OCI-LY7 (cell line): ENCODE data around the gene SAP25. TPM values are rescaled to one million over a fixed set of nuclear protein-coding genes. Genes with fewer than 3 reads are reported as not detected.

Experiments
- BruUV-seq: library from RNA; stranded (reverse); fragments of 400-500 nt; replicated peaks from 2 replicates; lab custom pipeline; 2021; lab: Mats Ljungman, UMichigan
- CTCF ChIA-PET: fragments of 300-600 bp; sonication (Branson Sonifier 250); formaldehyde crosslinking; loops from one replicate; lab custom pipeline; 2022; ENCODE audit warnings: antibody characterized with exemption; ENCODE audit not compliant: unreplicated experiment; lab: Charles Lee
- POLR2A ChIA-PET: fragments of 300-600 bp; sonication (Branson Sonifier 250); formaldehyde crosslinking; loops from one replicate; lab custom pipeline; 2022; ENCODE audit warnings: antibody characterized with exemption; lab: Charles Lee
- DNase-seq: peaks from one replicate; pipeline ENCODE4 v3.0.0-alpha.2; 2015; ENCODE audit warnings: low spot score
- H2AFZ ChIP-seq: fragments of 200-600 bp; sonication (generic), shearing (Covaris generic); 2 replicates; pipeline ENCODE4 v1.6.1; 2014; ENCODE audit warnings: mild to moderate bottlenecking, antibody characterized with exemption, low read length, moderate library complexity
- H3K27ac ChIP-seq: fragments of 200-600 bp; sonication (generic); 2 replicates; pipeline ENCODE4 v1.5.1; 2014; ENCODE audit warnings: mixed run types, low read depth, mild to moderate bottlenecking, moderate library complexity, low read length, inconsistent platforms; ENCODE audit not compliant: poor library complexity, severe bottlenecking
- H3K36me3 ChIP-seq: fragments of 200-600 bp; sonication (generic); 2 replicates; pipeline ENCODE4 v1.6.1; 2014; ENCODE audit warnings: mild to moderate bottlenecking, antibody characterized with exemption, low read length, moderate library complexity, mixed read lengths; ENCODE audit not compliant: insufficient read depth
- H3K4me1 ChIP-seq: fragments of 200-600 bp; sonication (generic); 2 replicates; pipeline ENCODE4 v1.5.1; 2014; ENCODE audit warnings: mild to moderate bottlenecking, low read length; ENCODE audit not compliant: insufficient read depth, poor library complexity, severe bottlenecking
- H3K4me2 ChIP-seq: fragments of 200-600 bp; sonication (generic); 2 replicates; pipeline ENCODE4 v1.6.1; 2014; ENCODE audit warnings: mild to moderate bottlenecking, low read length
- H3K4me3 ChIP-seq: fragments of 200-600 bp; sonication (generic); 2 replicates; pipeline ENCODE4 v1.5.1; 2014; ENCODE audit warnings: mild to moderate bottlenecking, low read depth, low read length; ENCODE audit not compliant: poor library complexity, severe bottlenecking
- H3K79me2 ChIP-seq: fragments of 200-600 bp; sonication (generic); 2 replicates; pipeline ENCODE4 v1.6.1; 2016; ENCODE audit warnings: low read depth, mild to moderate bottlenecking, low read length, moderate library complexity, mixed read lengths; ENCODE audit not compliant: insufficient read depth
- H3K9me2 ChIP-seq: fragments of 200-600 bp; sonication (generic); 2 replicates; pipeline ENCODE4 v1.6.1; 2016; ENCODE audit warnings: mild to moderate bottlenecking, low read length, mixed read lengths; ENCODE audit not compliant: insufficient read depth
- H3K9me3 ChIP-seq: fragments of 200-600 bp; sonication (generic); 2 replicates; pipeline ENCODE4 v1.6.1; 2014; ENCODE audit warnings: mild to moderate bottlenecking, mixed run types, low read length, mixed read lengths
- H4K20me1 ChIP-seq: fragments of 200-600 bp; sonication (generic); 2 replicates; pipeline ENCODE4 v1.6.1; 2014; ENCODE audit warnings: mild to moderate bottlenecking, antibody characterized with exemption, low read length, moderate library complexity, mixed read lengths; ENCODE audit not compliant: insufficient read depth
- CTCF ChIP-seq: fragments of 200-600 bp; sonication (generic); conservative IDR thresholded peaks from 2 replicates; pipeline ENCODE4 v1.5.1; 2014; ENCODE audit warnings: mild to moderate bottlenecking, antibody characterized with exemption, low read length, moderate library complexity, mixed read lengths
- EZH2phosphoT487 ChIP-seq: fragments of 200-600 bp; sonication (generic); IDR thresholded peaks from 2 replicates; pipeline ENCODE4 v1.6.1; 2018; ENCODE audit warnings: low read depth, borderline replicate concordance, mild to moderate bottlenecking, mixed run types, antibody characterized with exemption, low read length, moderate library complexity, mixed read lengths
- intact Hi-C: fragments of 100-400 bp; cut with micrococcal nuclease; formaldehyde crosslinking; loops from one replicate; pipeline ENCODE4 v1.10.0; 2022; ENCODE audit not compliant: unreplicated experiment
- total RNA-seq, 2 experiments: library from RNA; depleted of rRNA in 1 of 2; stranded (reverse); fragments of >200 nt in 1 of 2; shearing (Covaris generic) in 1 of 2; gene quantifications; 2 replicates each; pipeline ENCODE4 v1.2.3, GENCODE V29; 2014 to 2022

The SAP25 gene
- total RNA-seq, 2 experiments from 2014 or later: 1.5 to 12.7 TPM

GRCh38 chr7:100584683-100585510, 11.2 kb upstream of the SAP25 start:
- Histone ChIP-seq H3K36me3 (peaks cover 30% of the 10 kb centered on the region), H3K4me1 (peaks cover 29% of the 10 kb centered on the region), H3K9me2 (no peaks in the 10 kb centered on the region), H2AFZ (no peak overlapping the region), H3K4me3 (peak overlapping the region; percentile 91), H3K79me2 (peaks cover 18% of the 10 kb centered on the region; the same call in 1 of the 2 replicates), H3K27ac (peak overlapping the region; percentile 92), H3K4me2 (peak overlapping the region; percentile 98), H3K9me3 (no peaks in the 10 kb centered on the region), H4K20me1 (no peaks in the 10 kb centered on the region)
- intact Hi-C loops: no loop called here
- BruUV-seq: TSS peak; percentile 60
- TF ChIP-seq EZH2phosphoT487: no peak
- no peak for TF ChIP-seq CTCF
- POLR2A ChIA-PET: interaction anchor here (0.6 to 3.1 kb wide), 16 partner anchors 10 to 306 kb away, joined by 3 to 13 read pairs (median 4); partner anchors contain the start of genes MOSPD3, POP7 and ZCWPW1
- DNase-seq: no peak
- CTCF ChIA-PET: interaction anchor here (1.6 kb wide), 1 partner anchor 134 kb away, joined by 12 read pairs; no protein-coding TSS in a partner anchor

DNA sequence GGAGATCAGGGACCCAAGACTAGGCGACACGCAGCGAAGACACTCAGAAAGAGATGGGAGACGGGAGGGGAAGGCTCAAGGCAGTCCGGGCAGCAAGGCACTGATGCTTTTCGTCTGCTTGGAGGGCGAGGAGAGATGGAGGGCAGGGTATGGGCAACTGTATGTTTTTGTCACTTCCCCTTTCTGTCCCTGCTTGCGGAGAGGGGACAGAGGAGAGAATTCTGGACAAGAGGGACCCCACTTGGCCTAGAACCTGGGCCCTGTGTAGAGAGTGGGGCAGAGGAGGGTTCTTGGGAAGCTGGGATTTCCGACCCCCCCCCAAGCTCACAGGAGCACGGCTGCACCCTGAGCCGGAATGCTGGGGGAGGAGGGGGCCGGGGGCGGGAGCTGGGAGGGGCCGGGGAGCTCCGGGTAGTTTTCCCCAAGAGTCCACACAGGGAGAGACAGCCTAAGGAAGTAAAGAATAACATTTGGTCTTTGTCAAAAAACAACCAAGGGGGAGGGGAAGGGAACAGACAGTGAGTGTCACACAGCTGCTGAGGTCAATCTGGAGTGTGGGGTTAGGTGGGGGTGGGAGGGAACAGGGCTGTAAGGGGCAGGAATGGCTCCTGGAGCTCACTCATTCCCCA, 10.5 kb upstream of the SAP25 start:
- H3K9me3 ChIP-seq: no peaks in the 10 kb centered on the region
- peaks cover 29% of the 10 kb centered on the region for H3K4me1 ChIP-seq
- peaks cover 18% of the 10 kb centered on the region; the same call in 1 of the 2 replicates for H3K79me2 ChIP-seq
- ChIA-PET POLR2A (interaction anchor here (0.6 to 3.1 kb wide), 9 partner anchors 11 to 156 kb away, joined by 3 to 12 read pairs (median 5); partner anchors contain the start of genes MOSPD3 and ZCWPW1), CTCF (interaction anchor here (1.1 to 1.6 kb wide), 2 partner anchors 24 to 134 kb away, joined by 3 to 12 read pairs; no protein-coding TSS in a partner anchor)
- DNase-seq: peak; percentile 35
- intact Hi-C loops: no loop called here
- H3K4me3 ChIP-seq: peak overlapping the region; percentile 91
- H4K20me1 ChIP-seq: no peaks in the 10 kb centered on the region
- peak overlapping the region; percentile 98 for H3K4me2 ChIP-seq
- TF ChIP-seq CTCF (no peak), EZH2phosphoT487 (no peak)
- BruUV-seq: no TSS peak
- no peak overlapping the region; the same call in 1 of the 2 replicates for H2AFZ ChIP-seq
- peaks cover 37% of the 10 kb centered on the region for H3K36me3 ChIP-seq
- H3K9me2 ChIP-seq: no peaks in the 10 kb centered on the region
- peak overlapping the region; percentile 92 for H3K27ac ChIP-seq
